Skeletal muscle satellite cell (primary cell): ENCODE measurements around the gene ARMS2.

Source experiments
- H3K27me3 ChIP-seq: 2 replicates; pipeline ENCODE4 v1.7.0; 2013; ENCODE audit warnings: low read length; ENCODE audit not compliant: control insufficient read depth, insufficient read depth
- H3K36me3 ChIP-seq: 2 replicates; pipeline ENCODE4 v1.7.0; 2013; ENCODE audit warnings: mild to moderate bottlenecking, control low read depth, low read length; ENCODE audit not compliant: insufficient read depth
- H3K4me1 ChIP-seq: 2 replicates; pipeline ENCODE4 v1.7.0; 2013; ENCODE audit warnings: low read length; ENCODE audit not compliant: control insufficient read depth, insufficient read depth
- H3K4me2 ChIP-seq: 2 replicates; pipeline ENCODE4 v1.7.0; 2013; ENCODE audit warnings: mild to moderate bottlenecking, low read length
- H3K4me3 ChIP-seq: 2 replicates; pipeline ENCODE4 v1.7.0; 2013; ENCODE audit warnings: low read length
- H3K9ac ChIP-seq: 2 replicates; pipeline ENCODE4 v1.7.0; 2013; ENCODE audit warnings: mild to moderate bottlenecking, low read depth, low read length, moderate library complexity
- H3K9me3 ChIP-seq: replicated peaks from 2 replicates; pipeline ENCODE4 v1.7.0; 2013; ENCODE audit warnings: mild to moderate bottlenecking, control low read depth, low read length

The ARMS2 gene

GRCh38 chr10:122498521-122498920 lies 44.1 kb downstream of the ARMS2 start:
- Histone ChIP-seq H3K4me1 (peaks cover 44% of the 10 kb centered on the region), H3K9ac (no peak overlapping the region), H3K4me2 (no peak overlapping the region), H3K9me3 (no peaks in the 10 kb centered on the region), H3K4me3 (no peak overlapping the region), H3K36me3 (peaks cover 69% of the 10 kb centered on the region), H3K27me3 (no peaks in the 10 kb centered on the region)

GRCh38 chr10:122499012-122499411 lies 44.6 kb downstream of the ARMS2 start:
- Histone ChIP-seq H3K4me2 (no peak overlapping the region), H3K36me3 (peaks cover 73% of the 10 kb centered on the region), H3K4me1 (peaks cover 41% of the 10 kb centered on the region), H3K27me3 (no peaks in the 10 kb centered on the region), H3K9ac (no peak overlapping the region), H3K9me3 (no peaks in the 10 kb centered on the region), H3K4me3 (no peak overlapping the region)

- Histone ChIP-seq H3K4me1 (peaks cover 41% of the 10 kb centered on the region), H3K27me3 (no peaks in the 10 kb centered on the region), H3K4me3 (no peak overlapping the region), H3K9me3 (no peaks in the 10 kb centered on the region), H3K36me3 (peaks cover 72% of the 10 kb centered on the region), H3K4me2 (no peak overlapping the region), H3K9ac (no peak overlapping the region)
Observed at GRCh38 chr10:122499491-122499941, 45.1 kb downstream of the ARMS2 start.

DNA sequence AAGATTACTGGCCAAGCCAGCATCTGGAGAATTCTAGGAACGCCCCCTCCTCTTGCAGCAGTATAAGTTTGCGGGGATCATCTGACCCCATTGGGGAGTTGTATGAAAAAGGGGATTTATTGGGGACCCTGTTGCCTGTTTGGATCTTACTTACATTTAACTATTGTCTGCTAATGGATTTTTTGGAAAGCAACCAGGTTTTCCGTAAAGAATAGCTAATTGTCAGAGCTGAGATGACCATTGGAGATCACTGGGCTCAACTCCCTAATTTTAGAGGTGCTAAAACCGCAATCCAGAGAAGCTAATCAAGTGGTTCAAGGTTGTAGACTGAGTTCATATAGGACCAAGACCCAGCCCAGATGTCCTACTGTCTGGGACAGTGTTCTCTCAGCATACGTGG lies 45.7 kb downstream of the ARMS2 start:
- no peak overlapping the region for H3K9ac ChIP-seq
- no peaks in the 10 kb centered on the region for H3K9me3 ChIP-seq
- H3K4me3 ChIP-seq, result no peak overlapping the region
- no peak overlapping the region for H3K4me2 ChIP-seq
- no peaks in the 10 kb centered on the region for H3K27me3 ChIP-seq
- H3K4me1 ChIP-seq, result peaks cover 40% of the 10 kb centered on the region
- H3K36me3 ChIP-seq, result peaks cover 73% of the 10 kb centered on the region

DNA sequence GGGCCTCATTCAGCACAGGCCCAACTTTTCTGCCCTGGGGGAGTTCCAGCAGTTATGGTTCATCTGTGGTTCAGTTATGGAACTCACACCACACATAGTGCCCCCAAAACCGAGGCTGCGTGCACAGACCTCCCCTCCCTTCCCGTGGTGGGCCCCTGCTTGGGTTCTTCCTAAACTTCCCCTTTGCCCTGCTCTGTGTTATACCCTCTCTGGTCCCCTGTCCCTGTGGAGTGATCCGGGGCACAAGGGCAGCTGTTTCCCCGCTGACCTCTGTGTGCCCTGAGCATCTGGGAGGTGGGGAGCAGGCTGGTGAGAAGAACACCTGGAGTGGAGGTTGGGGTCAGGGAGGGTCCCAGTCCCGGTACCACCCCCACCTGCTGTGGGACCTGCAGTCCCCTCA lies 46.3 kb downstream of the ARMS2 start:
- H3K4me2 ChIP-seq, result no peak overlapping the region
- peaks cover 77% of the 10 kb centered on the region for H3K36me3 ChIP-seq
- H3K27me3 ChIP-seq, result no peaks in the 10 kb centered on the region

DNA sequence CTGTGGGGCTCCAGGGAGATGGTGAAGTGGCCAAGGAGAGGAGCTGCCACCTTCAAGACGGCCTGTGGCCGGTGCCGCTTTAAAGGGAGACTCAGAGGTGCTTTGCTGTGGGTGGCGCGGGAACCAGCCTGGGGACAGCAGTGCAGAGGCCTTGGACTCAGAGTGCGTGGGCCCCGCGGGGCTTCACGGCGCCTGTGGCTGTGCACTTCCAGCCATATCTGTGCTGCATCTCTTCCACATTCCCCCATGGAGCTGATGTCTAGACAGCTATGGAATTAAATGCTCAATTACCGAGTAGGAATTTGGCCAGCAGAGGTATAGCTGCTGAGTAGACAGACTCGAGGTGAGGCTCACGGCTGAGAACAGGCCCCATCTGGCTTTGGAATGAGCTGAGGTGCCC lies 48.6 kb downstream of the ARMS2 start:
- no peaks in the 10 kb centered on the region for H3K27me3 ChIP-seq
- H3K4me3 ChIP-seq, result no peak overlapping the region
- peaks cover 84% of the 10 kb centered on the region for H3K36me3 ChIP-seq
- no peak overlapping the region for H3K4me2 ChIP-seq
- no peaks in the 10 kb centered on the region for H3K9me3 ChIP-seq
- H3K4me1 ChIP-seq, result peaks cover 30% of the 10 kb centered on the region
- no peak overlapping the region for H3K9ac ChIP-seq

More for the DNA sequence above, 46.3 kb downstream of the ARMS2 start:
- H3K4me3 ChIP-seq, result no peak overlapping the region
- peaks cover 35% of the 10 kb centered on the region for H3K4me1 ChIP-seq
- H3K9ac ChIP-seq, result no peak overlapping the region
- H3K9me3 ChIP-seq, result no peaks in the 10 kb centered on the region

DNA sequence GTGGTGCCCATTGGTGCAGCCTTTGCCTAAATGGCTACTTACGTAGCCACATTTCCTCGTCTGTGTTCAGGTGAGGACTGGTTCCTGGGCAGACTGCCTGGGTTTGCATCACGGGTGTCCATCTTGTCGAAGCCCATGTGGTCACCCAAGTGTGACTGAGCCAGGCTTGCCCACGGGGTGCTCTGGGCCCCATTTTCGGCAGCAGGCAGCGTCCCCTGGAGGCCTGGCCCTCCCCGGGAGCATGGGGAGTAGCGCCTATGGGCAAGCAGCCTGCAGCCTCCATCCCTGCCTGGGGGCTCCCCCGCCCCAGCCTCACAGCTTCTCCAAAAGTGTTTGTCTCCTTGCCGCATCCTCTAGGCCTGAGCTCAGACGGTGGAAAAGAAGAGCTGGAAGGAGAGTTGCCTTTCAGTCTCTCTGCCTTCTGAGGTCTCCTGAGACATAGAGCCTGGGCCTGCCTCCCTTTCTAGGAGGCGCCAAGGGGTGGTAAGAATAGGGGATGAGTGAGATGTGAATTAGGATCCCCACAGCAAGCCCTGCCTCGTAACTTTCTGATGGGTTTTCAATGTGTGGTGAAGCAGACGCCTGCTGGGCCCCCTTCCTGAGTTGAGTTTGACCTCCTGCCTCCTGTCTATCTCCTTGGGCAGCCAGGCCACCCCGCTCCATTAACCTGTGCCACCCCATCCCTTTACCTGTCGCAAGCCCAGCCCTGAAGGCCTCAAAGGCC lies 49.6 kb downstream of the ARMS2 start:
- peaks cover 86% of the 10 kb centered on the region for H3K36me3 ChIP-seq
- peak overlapping the region; percentile 11 for H3K9ac ChIP-seq

DNA sequence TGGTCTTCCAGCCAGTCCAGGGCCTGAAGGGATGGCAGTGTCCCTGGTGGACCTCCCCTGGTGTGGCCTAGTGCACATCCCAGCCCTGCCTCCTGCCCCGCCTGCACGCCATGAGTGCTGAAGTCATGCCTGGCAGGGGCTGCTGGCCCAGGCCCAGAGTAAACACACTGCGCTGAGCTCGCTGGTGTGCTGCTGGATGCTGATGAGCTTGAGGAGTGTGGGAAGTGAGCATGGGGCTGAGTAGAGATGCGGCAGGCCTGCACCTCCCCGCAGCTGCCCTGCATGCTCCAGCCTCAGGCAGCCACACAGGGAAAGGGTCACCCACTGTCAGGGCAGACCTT lies 50.1 kb downstream of the ARMS2 start:
- H3K9ac ChIP-seq, result peak overlapping the region; percentile 11
- no peaks in the 10 kb centered on the region for H3K27me3 ChIP-seq
- no peak overlapping the region for H3K4me2 ChIP-seq
- H3K36me3 ChIP-seq, result peaks cover 90% of the 10 kb centered on the region
- no peak overlapping the region for H3K4me3 ChIP-seq
- no peaks in the 10 kb centered on the region for H3K9me3 ChIP-seq
- peaks cover 16% of the 10 kb centered on the region for H3K4me1 ChIP-seq

More for the DNA sequence above, 49.6 kb downstream of the ARMS2 start:
- Histone ChIP-seq H3K4me3 (no peak overlapping the region), H3K4me2 (no peak overlapping the region), H3K27me3 (no peaks in the 10 kb centered on the region), H3K4me1 (peaks cover 21% of the 10 kb centered on the region), H3K9me3 (no peaks in the 10 kb centered on the region)

DNA sequence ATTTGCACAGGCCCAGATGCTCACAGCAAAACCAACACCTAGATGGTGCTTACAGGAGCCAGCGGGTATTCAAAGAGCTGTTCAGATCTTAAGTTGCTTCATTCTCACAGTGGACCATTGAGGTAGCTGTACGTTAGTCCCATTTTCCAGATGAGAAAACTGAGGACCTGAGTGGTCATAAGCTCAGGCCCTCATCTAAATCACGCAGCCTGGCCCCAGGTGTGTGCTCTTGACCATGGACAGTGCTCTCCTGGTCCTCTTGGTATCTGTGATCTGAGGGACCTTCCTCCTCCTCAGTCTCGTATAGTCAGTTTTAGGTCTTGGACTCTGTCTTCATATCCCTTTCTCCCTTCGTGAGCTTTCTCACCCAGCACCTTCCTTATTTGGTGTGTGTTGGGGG lies 50.6 kb downstream of the ARMS2 start:
- H3K9ac ChIP-seq, result no peak overlapping the region
- no peak overlapping the region for H3K4me2 ChIP-seq
- H3K4me1 ChIP-seq, result peaks cover 12% of the 10 kb centered on the region
- H3K36me3 ChIP-seq, result peaks cover 93% of the 10 kb centered on the region
- H3K9me3 ChIP-seq, result no peaks in the 10 kb centered on the region
- no peak overlapping the region for H3K4me3 ChIP-seq
- no peaks in the 10 kb centered on the region for H3K27me3 ChIP-seq

DNA sequence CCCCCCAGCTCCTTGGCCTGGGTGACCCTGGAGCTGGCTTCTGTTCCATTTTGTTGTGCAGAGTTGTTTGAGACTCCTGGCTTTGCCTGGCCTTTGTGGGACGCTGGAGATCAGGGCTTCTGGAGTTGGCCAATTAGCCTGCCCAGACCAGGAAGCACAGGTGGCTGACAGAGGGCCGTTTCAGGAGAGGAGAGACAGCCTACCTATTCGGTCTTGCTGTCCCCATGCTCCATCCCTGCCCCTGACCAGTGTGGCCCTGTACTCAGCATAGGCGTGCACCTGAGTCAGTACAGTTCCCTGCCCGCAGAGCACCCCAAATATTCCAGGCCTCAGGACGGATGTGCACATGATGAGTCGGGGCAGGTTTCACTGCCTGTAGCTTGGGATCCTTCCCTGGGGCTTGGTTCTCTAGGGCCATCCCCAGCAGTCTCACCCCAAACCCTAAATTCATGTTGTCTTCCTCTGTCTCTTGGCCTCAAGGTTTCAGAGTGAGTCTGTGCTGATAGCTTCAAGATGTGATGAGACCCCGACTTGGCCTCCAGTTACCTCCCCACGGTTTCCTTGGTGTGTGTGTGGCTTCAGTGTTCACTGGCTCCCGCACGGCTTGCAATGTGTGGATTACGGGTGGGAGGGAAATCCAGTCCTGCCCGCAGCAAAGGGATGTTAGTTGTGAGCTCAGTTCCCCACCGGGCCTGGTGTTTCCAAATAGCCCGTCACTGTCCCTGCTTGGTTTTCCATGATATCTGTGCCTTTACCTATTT lies 51.6 kb downstream of the ARMS2 start:
- H3K36me3 ChIP-seq, result peaks cover 94% of the 10 kb centered on the region
- H3K4me3 ChIP-seq, result no peak overlapping the region
- H3K27me3 ChIP-seq, result no peaks in the 10 kb centered on the region
- H3K4me1 ChIP-seq, result peaks cover 11% of the 10 kb centered on the region
- H3K4me2 ChIP-seq, result no peak overlapping the region
- H3K9me3 ChIP-seq, result no peaks in the 10 kb centered on the region
- no peak overlapping the region for H3K9ac ChIP-seq
